ENCODE measurements around the gene FBXO46.

- TF ChIP-seq, protein P1, sequence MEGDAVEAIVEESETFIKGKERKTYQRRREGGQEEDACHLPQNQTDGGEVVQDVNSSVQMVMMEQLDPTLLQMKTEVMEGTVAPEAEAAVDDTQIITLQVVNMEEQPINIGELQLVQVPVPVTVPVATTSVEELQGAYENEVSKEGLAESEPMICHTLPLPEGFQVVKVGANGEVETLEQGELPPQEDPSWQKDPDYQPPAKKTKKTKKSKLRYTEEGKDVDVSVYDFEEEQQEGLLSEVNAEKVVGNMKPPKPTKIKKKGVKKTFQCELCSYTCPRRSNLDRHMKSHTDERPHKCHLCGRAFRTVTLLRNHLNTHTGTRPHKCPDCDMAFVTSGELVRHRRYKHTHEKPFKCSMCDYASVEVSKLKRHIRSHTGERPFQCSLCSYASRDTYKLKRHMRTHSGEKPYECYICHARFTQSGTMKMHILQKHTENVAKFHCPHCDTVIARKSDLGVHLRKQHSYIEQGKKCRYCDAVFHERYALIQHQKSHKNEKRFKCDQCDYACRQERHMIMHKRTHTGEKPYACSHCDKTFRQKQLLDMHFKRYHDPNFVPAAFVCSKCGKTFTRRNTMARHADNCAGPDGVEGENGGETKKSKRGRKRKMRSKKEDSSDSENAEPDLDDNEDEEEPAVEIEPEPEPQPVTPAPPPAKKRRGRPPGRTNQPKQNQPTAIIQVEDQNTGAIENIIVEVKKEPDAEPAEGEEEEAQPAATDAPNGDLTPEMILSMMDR (IDR thresholded peaks at IDR 0.05; ENCODE audit: low read depth, low read length, poor library complexity, severe bottlenecking): no peak
- TF ChIP-seq EZH2phosphoT487 (IDR thresholded peaks at IDR 0.05; ENCODE audit: borderline replicate concordance, low read length): no peak
Observed at GRCh38 chr19:45712699-45713067, 18.0 kb downstream of the FBXO46 start.
